Measurements from ENCODE around the gene PHF2. TPM values are rescaled to one million over a fixed set of nuclear protein-coding genes. Genes with fewer than 3 reads are reported as not detected.
A peak's percentile ranks its signal among the peaks of the same experiment; 100 is the strongest.

The PHF2 gene
- total and polyA plus RNA-seq, 4 experiments from 2014 or later, result 0.48 to 41.2 (median 21.0) TPM

DNA sequence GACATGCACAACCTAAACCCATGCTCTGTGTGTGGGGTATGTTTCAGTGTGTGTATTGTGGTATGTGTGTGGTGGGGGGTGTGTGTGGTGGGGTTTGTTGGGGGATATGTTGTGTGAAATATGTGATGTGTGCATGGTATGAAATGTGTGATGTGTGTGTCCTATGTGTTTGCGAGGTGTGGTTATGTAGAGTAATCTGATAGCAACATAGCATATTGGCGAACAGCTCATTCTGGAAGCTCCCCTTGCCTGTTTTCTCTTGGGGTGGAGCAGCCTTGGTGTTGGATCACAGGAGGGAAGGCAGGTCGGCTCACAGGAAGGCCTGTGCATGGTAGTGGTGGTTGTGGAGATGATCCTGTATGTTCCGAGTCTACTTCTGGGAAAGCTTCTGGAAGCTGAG is 35.4 kb upstream of the PHF2 start:
- H3K27me3 ChIP-seq (ENCODE audit: insufficient read depth, low read length), result no peaks in the 10 kb centered on the region
- H3K36me3 ChIP-seq (ENCODE audit: insufficient read depth, low read length), result peaks cover 30% of the 10 kb centered on the region
- H3K27me3 Mint-ChIP-seq, result no peaks in the 10 kb centered on the region
- POLR2A ChIA-PET (ENCODE audit: partially characterized antibody), result no interaction called here
- H3K27ac Mint-ChIP-seq, result peak overlapping the region in 4 of 7 donors; percentile 18 to 76 (median 60)
- no peak overlapping the region for H3K4me3 ChIP-seq (ENCODE audit: low read length in 2 of 2)
- no peak overlapping the region for H3K27ac ChIP-seq (ENCODE audit: low read depth, low read length)
- no peaks in the 10 kb centered on the region for H3K9me3 ChIP-seq (ENCODE audit: control insufficient read depth in 1 of 2, low read length in 2 of 2)
- DNase-seq, result no peak
- CTCF ChIA-PET (ENCODE audit: partially characterized antibody), result interaction anchor here (1.5 kb wide), 1 partner anchor 432 kb away, joined by 3 read pairs; no protein-coding TSS in a partner anchor
- intact Hi-C loops (cut with micrococcal nuclease), result no loop called here
- H3K4me1 Mint-ChIP-seq, result peaks cover 0 to 2% (median 0%) of the 10 kb centered on the region in 4 donors
- H3K4me1 ChIP-seq (ENCODE audit: insufficient read depth, low read length), result no peaks in the 10 kb centered on the region
- H3K9me3 Mint-ChIP-seq, result peaks cover 0 to 1% (median 0%) of the 10 kb centered on the region in 8 donors
- peak overlapping the region in 1 of 8 donors; percentile 6 for H3K4me3 Mint-ChIP-seq
- peaks cover 21 to 79% of the 10 kb centered on the region in 2 donors for H3K36me3 Mint-ChIP-seq

GRCh38 chr9:93541581-93542349 is 34.6 kb upstream of the PHF2 start:
- ChIA-PET POLR2A (ENCODE audit: partially characterized antibody) (no interaction called here), CTCF (ENCODE audit: partially characterized antibody) (no interaction called here)
- H3K27ac ChIP-seq (ENCODE audit: low read depth, low read length), result no peak overlapping the region
- Mint-ChIP-seq H3K4me3 (no peak overlapping the region), H3K9me3 (peaks cover 0 to 1% (median 0%) of the 10 kb centered on the region in 8 donors), H3K4me1 (peaks cover 0 to 2% (median under 1%) of the 10 kb centered on the region in 4 donors), H3K36me3 (peaks cover 24 to 80% of the 10 kb centered on the region in 2 donors), H3K27me3 (no peaks in the 10 kb centered on the region), H3K27ac (peak overlapping the region in 1 of 7 donors; percentile 18)
- H3K4me3 ChIP-seq (ENCODE audit: low read length in 2 of 2), result no peak overlapping the region
- H3K4me1 ChIP-seq (ENCODE audit: insufficient read depth, low read length), result no peaks in the 10 kb centered on the region
- no peaks in the 10 kb centered on the region for H3K27me3 ChIP-seq (ENCODE audit: insufficient read depth, low read length)
- H3K36me3 ChIP-seq (ENCODE audit: insufficient read depth, low read length), result peaks cover 36% of the 10 kb centered on the region
- no peak for DNase-seq
- intact Hi-C loops (cut with micrococcal nuclease), result no loop called here
- no peaks in the 10 kb centered on the region for H3K9me3 ChIP-seq (ENCODE audit: control insufficient read depth in 1 of 2, low read length in 2 of 2)

DNA sequence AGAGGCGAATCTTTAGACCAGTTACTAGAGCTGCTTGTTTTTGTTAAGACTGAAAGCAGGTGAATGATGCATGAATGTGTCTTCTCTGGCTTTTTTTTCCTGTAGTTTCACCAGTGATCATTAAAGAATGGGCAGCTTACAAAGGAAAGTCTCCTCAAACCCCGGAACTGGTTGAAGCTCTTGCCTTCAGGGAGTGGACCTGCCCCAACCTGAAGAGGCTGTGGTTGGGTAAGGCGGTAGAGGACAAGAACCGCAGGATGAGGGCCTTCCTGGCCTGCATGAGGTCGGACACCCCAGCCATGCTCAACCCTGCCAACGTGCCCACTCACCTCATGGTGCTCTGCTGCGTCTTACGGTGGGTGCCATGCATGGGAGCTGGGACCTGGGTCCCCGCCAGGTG is 33.3 kb upstream of the PHF2 start:
- Mint-ChIP-seq H3K27me3 (no peaks in the 10 kb centered on the region), H3K27ac (no peak overlapping the region), H3K4me3 (no peak overlapping the region), H3K9me3 (peaks cover 0 to 1% (median 0%) of the 10 kb centered on the region in 8 donors), H3K4me1 (peaks cover 0 to 3% (median under 1%) of the 10 kb centered on the region in 4 donors), H3K36me3 (peaks cover 31 to 79% of the 10 kb centered on the region in 2 donors)
- Histone ChIP-seq H3K9me3 (ENCODE audit: control insufficient read depth in 1 of 2, low read length in 2 of 2) (no peaks in the 10 kb centered on the region), H3K27ac (ENCODE audit: low read depth, low read length) (no peak overlapping the region), H3K4me1 (ENCODE audit: insufficient read depth, low read length) (no peaks in the 10 kb centered on the region), H3K36me3 (ENCODE audit: insufficient read depth, low read length) (peaks cover 39% of the 10 kb centered on the region), H3K27me3 (ENCODE audit: insufficient read depth, low read length) (no peaks in the 10 kb centered on the region), H3K4me3 (ENCODE audit: low read length in 2 of 2) (no peak overlapping the region)
- intact Hi-C loops (cut with micrococcal nuclease), result no loop called here
- POLR2A ChIA-PET (ENCODE audit: partially characterized antibody), result interaction anchor here (1.0 kb wide), 1 partner anchor 23 kb away, joined by 4 read pairs; no protein-coding TSS in a partner anchor
- no peak for DNase-seq
- CTCF ChIA-PET (ENCODE audit: partially characterized antibody), result no interaction called here

GRCh38 chr9:93546356-93546755 is 30.0 kb upstream of the PHF2 start:
- Mint-ChIP-seq H3K27me3 (no peaks in the 10 kb centered on the region), H3K4me3 (no peak overlapping the region), H3K27ac (peak overlapping the region in 2 of 7 donors; percentile 16 to 48), H3K9me3 (no peaks in the 10 kb centered on the region), H3K36me3 (peaks cover 43 to 76% of the 10 kb centered on the region in 2 donors), H3K4me1 (peaks cover 0 to 3% (median under 1%) of the 10 kb centered on the region in 4 donors)
- ChIA-PET CTCF (ENCODE audit: partially characterized antibody) (no interaction called here), POLR2A (ENCODE audit: partially characterized antibody) (no interaction called here)
- DNase-seq, result no peak
- intact Hi-C loops (cut with micrococcal nuclease), result no loop called here
- Histone ChIP-seq H3K27me3 (ENCODE audit: insufficient read depth, low read length) (no peaks in the 10 kb centered on the region), H3K4me1 (ENCODE audit: insufficient read depth, low read length) (no peaks in the 10 kb centered on the region), H3K27ac (ENCODE audit: low read depth, low read length) (no peak overlapping the region), H3K36me3 (ENCODE audit: insufficient read depth, low read length) (peaks cover 38% of the 10 kb centered on the region), H3K9me3 (ENCODE audit: control insufficient read depth in 1 of 2, low read length in 2 of 2) (no peaks in the 10 kb centered on the region), H3K4me3 (ENCODE audit: low read length in 2 of 2) (no peak overlapping the region)

GRCh38 chr9:93549611-93550010 is 26.8 kb upstream of the PHF2 start:
- Mint-ChIP-seq H3K27ac (peak overlapping the region in 5 of 7 donors; percentile 1 to 68 (median 52)), H3K4me1 (peaks cover 0 to 5% (median 1%) of the 10 kb centered on the region in 4 donors), H3K27me3 (no peaks in the 10 kb centered on the region), H3K9me3 (no peaks in the 10 kb centered on the region), H3K4me3 (no peak overlapping the region), H3K36me3 (peaks cover 51 to 73% of the 10 kb centered on the region in 2 donors)
- no peak for DNase-seq
- POLR2A ChIA-PET (ENCODE audit: partially characterized antibody), result no interaction called here
- intact Hi-C loops (cut with micrococcal nuclease), result no loop called here
- no peaks in the 10 kb centered on the region for H3K4me1 ChIP-seq (ENCODE audit: insufficient read depth, low read length)
- CTCF ChIA-PET (ENCODE audit: partially characterized antibody), result no interaction called here
- no peaks in the 10 kb centered on the region for H3K27me3 ChIP-seq (ENCODE audit: insufficient read depth, low read length)
- no peak overlapping the region for H3K4me3 ChIP-seq (ENCODE audit: low read length in 2 of 2)
- H3K36me3 ChIP-seq (ENCODE audit: insufficient read depth, low read length), result peaks cover 39% of the 10 kb centered on the region
- no peak overlapping the region for H3K27ac ChIP-seq (ENCODE audit: low read depth, low read length)
- no peaks in the 10 kb centered on the region for H3K9me3 ChIP-seq (ENCODE audit: control insufficient read depth in 1 of 2, low read length in 2 of 2)

DNA sequence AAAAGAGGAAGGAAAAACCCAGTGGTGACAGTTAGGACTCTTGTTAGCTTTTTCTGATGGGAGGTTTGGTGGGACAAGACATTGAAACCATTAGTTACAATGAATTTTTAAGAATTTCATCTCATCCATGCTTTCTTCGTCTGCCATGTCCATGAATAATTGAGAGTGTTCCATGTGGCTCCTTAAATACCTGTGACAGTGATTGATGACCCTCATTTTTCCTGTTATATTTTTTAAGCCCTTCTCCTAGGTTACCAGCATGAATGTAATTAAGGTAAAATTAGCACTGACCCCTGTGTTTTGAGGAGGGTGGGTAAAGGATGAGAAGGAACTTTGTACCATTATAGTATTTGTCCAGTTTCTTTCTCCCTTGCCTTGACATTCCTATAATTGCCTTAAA is 23.5 kb upstream of the PHF2 start:
- POLR2A ChIA-PET (ENCODE audit: partially characterized antibody), result no interaction called here
- Histone ChIP-seq H3K36me3 (ENCODE audit: insufficient read depth, low read length) (peaks cover 51% of the 10 kb centered on the region), H3K4me3 (ENCODE audit: low read length in 2 of 2) (no peak overlapping the region), H3K4me1 (ENCODE audit: insufficient read depth, low read length) (no peaks in the 10 kb centered on the region), H3K27me3 (ENCODE audit: insufficient read depth, low read length) (no peaks in the 10 kb centered on the region), H3K9me3 (ENCODE audit: control insufficient read depth in 1 of 2, low read length in 2 of 2) (no peaks in the 10 kb centered on the region), H3K27ac (ENCODE audit: low read depth, low read length) (no peak overlapping the region)
- intact Hi-C loops (cut with micrococcal nuclease), result no loop called here
- H3K27me3 Mint-ChIP-seq, result no peaks in the 10 kb centered on the region
- peaks cover 55 to 77% of the 10 kb centered on the region in 2 donors for H3K36me3 Mint-ChIP-seq
- peak overlapping the region in 4 of 7 donors; percentile 0 to 51 (median 24) for H3K27ac Mint-ChIP-seq
- H3K9me3 Mint-ChIP-seq, result no peaks in the 10 kb centered on the region
- CTCF ChIA-PET (ENCODE audit: partially characterized antibody), result interaction anchor here (0.5 to 1.4 kb wide), 3 partner anchors 14 to 1041 kb away, joined by 3 to 9 read pairs (median 4); no protein-coding TSS in a partner anchor
- no peak overlapping the region for H3K4me3 Mint-ChIP-seq
- H3K4me1 Mint-ChIP-seq, result peaks cover 0 to 3% (median under 1%) of the 10 kb centered on the region in 4 donors
- no peak for DNase-seq

- H3K27ac ChIP-seq (ENCODE audit: low read depth, low read length), result no peak overlapping the region
- peaks cover 0 to 2% (median 0%) of the 10 kb centered on the region in 8 donors for H3K9me3 Mint-ChIP-seq
- ChIA-PET POLR2A (ENCODE audit: partially characterized antibody) (no interaction called here), CTCF (ENCODE audit: partially characterized antibody) (interaction anchor here (3.0 kb wide), 1 partner anchor 10 kb away, joined by 12 read pairs; no protein-coding TSS in a partner anchor)
- DNase-seq, result no peak
- H3K27ac Mint-ChIP-seq, result peak overlapping the region in 3 of 7 donors; percentile 5 to 68 (median 47)
- intact Hi-C loops (cut with micrococcal nuclease), result no loop called here
- no peaks in the 10 kb centered on the region for H3K4me1 ChIP-seq (ENCODE audit: insufficient read depth, low read length)
- no peak overlapping the region for H3K4me3 Mint-ChIP-seq
- H3K4me3 ChIP-seq (ENCODE audit: low read length in 2 of 2), result no peak overlapping the region
- H3K9me3 ChIP-seq (ENCODE audit: control insufficient read depth in 1 of 2, low read length in 2 of 2), result no peaks in the 10 kb centered on the region
- peaks cover 0 to 2% (median under 1%) of the 10 kb centered on the region in 4 donors for H3K4me1 Mint-ChIP-seq
- peaks cover 65% of the 10 kb centered on the region for H3K36me3 ChIP-seq (ENCODE audit: insufficient read depth, low read length)
- peaks cover 55 to 83% of the 10 kb centered on the region in 2 donors for H3K36me3 Mint-ChIP-seq
- H3K27me3 ChIP-seq (ENCODE audit: insufficient read depth, low read length), result no peaks in the 10 kb centered on the region
- no peaks in the 10 kb centered on the region for H3K27me3 Mint-ChIP-seq
These were observed 21.0 kb upstream of the PHF2 start for GRCh38 chr9:93555370-93555769.

All from CD4-positive, alpha-beta memory T cell (primary cell).